ENCODE results near the gene BCL2L1.

DNA sequence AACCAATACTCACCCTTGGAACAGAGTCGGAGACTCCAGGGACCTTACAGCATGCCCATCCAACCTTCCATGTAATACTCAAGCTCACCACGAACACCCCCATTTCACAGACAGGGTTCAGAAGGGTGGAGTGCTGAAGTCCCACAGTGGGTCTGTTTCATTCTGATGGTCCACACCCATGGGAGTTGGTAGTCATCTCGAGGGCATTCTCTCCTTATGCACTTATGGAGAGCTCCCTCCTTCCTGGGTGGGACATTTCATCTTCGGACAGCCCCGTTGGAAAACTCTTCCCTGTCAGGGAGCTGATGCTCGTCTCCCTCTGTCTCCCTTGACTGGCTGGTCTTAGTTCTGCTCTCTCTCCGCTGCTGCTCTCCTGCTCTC is 46.1 kb downstream of the BCL2L1 start:
- TF ChIP-seq CTCF (conservative IDR thresholded peaks at IDR 0.05; ENCODE audit: low read length) (no peak), EZH2phosphoT487 (IDR thresholded peaks at IDR 0.05; ENCODE audit: borderline replicate concordance, low read depth, low read length) (no peak)

Data from OCI-LY7 (cell line).